HepG2 (cell line): ENCODE data around the gene ANLN. TPM values are rescaled to one million over a fixed set of nuclear protein-coding genes. Genes with fewer than 3 reads are reported as not detected.

Experiments used
- ATAC-seq: fragments of 200-7000 bp; cut with Tn5 transposase; 3 replicates; pipeline ENCODE4 v1.9.1; 2020; ENCODE audit warnings: mild to moderate bottlenecking, moderate library complexity
- BruUV-seq: library from RNA; stranded (reverse); fragments of 400-500 nt; replicated peaks from 2 replicates; lab custom pipeline; 2021; lab: Mats Ljungman, UMichigan
- CTCF ChIA-PET: fragments of 300-600 bp; formaldehyde crosslinking; extraction: SDS; loops from one replicate; lab custom pipeline; 2021; ENCODE audit warnings: low total read pairs, inconsistent platforms, low intra/inter-chr PET ratio; lab: Yijun Ruan, JAX
- POLR2A ChIA-PET: fragments of 350-600 bp; sonication (Branson Sonifier 250); formaldehyde crosslinking; loops from one replicate; lab custom pipeline; 2020; ENCODE audit warnings: antibody characterized with exemption, inconsistent platforms; lab: Yijun Ruan, JAX
- DNase-seq: peaks from one replicate; pipeline ENCODE4 v3.0.0-alpha.2; 2015; ENCODE audit warnings: low spot score
- FAIRE-seq: peaks from 3 replicates; lab custom pipeline; 2011; peaks lifted over from hg19 to GRCh38; lab: Jason Lieb, UNC
- H2AFZ ChIP-seq: one replicate; pipeline ENCODE4 v1.6.1; 2011; ENCODE audit warnings: low read length, inconsistent platforms
- H3K27ac ChIP-seq: fragments of 300-600 bp; 3 replicates; pipeline ENCODE4 v1.8.0; 2011; ENCODE audit warnings: mixed run types, mild to moderate bottlenecking, mixed read lengths, low read length, inconsistent platforms; ENCODE audit not compliant: insufficient read depth; ENCODE audit errors: extremely low read length
- H3K27me3 ChIP-seq, 2 experiments: fragments of 200-600 bp in 1 of 2; 2 replicates in 1 of 2; 3 replicates in 1 of 2; pipeline versions ENCODE4 v1.6.0 to v1.8.0; 2011; ENCODE audit warnings: low read length in 2 of 2, mild to moderate bottlenecking in 2 of 2, moderate library complexity in 2 of 2, inconsistent platforms in 1 of 2; ENCODE audit not compliant: insufficient read depth in 2 of 2, control insufficient read depth in 1 of 2
- H3K36me3 ChIP-seq, 2 experiments: fragments of 200-600 bp in 1 of 2; replicated peaks in 1 of 2; 2 replicates in 1 of 2; 3 replicates in 1 of 2; pipeline versions ENCODE4 v1.5.1 to v1.8.0; 2011; ENCODE audit warnings: low read length in 2 of 2, inconsistent platforms in 1 of 2; ENCODE audit not compliant: insufficient read depth in 2 of 2, control insufficient read depth in 1 of 2
- H3K4me1 ChIP-seq: 2 replicates; pipeline ENCODE4 v1.5.1; 2012; ENCODE audit warnings: low read length, inconsistent platforms; ENCODE audit not compliant: insufficient read depth
- H3K4me2 ChIP-seq: 2 replicates; pipeline ENCODE4 v1.6.0; 2011; ENCODE audit warnings: low read depth, low read length, inconsistent platforms
- H3K4me3 ChIP-seq, 3 experiments: fragments of 200-600 bp in 1 of 3; sonication (generic), shearing (Covaris generic) in 1 of 3; replicated peaks in 1 of 3; 2 replicates each; pipeline ENCODE4 v1.5.1; 2011 to 2016; ENCODE audit warnings: low read length in 3 of 3, inconsistent platforms in 2 of 3, low read depth in 2 of 3, mild to moderate bottlenecking in 2 of 3, control low read depth in 1 of 3, mixed read lengths in 1 of 3; ENCODE audit not compliant: insufficient read depth in 1 of 3
- H3K79me2 ChIP-seq: one replicate; pipeline ENCODE4 v1.6.1; 2011; ENCODE audit warnings: low read length, inconsistent platforms; ENCODE audit not compliant: insufficient read depth
- H3K9ac ChIP-seq: 2 replicates; pipeline ENCODE4 v1.6.0; 2011; ENCODE audit warnings: mild to moderate bottlenecking, low read depth, low read length, inconsistent platforms; ENCODE audit not compliant: insufficient read depth
- H3K9me3 ChIP-seq: 2 replicates; pipeline ENCODE4 v1.5.1; 2012; ENCODE audit warnings: mild to moderate bottlenecking, low read length
- H4K20me1 ChIP-seq: 2 replicates; pipeline ENCODE4 v1.6.0; 2011; ENCODE audit warnings: inconsistent platforms, mild to moderate bottlenecking, low read length, moderate library complexity; ENCODE audit not compliant: insufficient read depth
- CEBPB ChIP-seq: IDR thresholded peaks from 2 replicates; pipeline ENCODE4 v1.6.1; 2011; ENCODE audit warnings: low read depth, low read length, improper control_type of control experiment, borderline replicate concordance
- HES4 ChIP-seq: sonication (generic); formaldehyde crosslinking; IDR thresholded peaks from 2 replicates; pipeline ENCODE4 v1.9.0; 2021; ENCODE audit warnings: mild to moderate bottlenecking, missing genetic modification reagents, borderline replicate concordance
- KLF12 ChIP-seq: sonication (generic); formaldehyde crosslinking; IDR thresholded peaks from 2 replicates; pipeline ENCODE4 v1.4.0; 2020; ENCODE audit warnings: missing genetic modification reagents, borderline replicate concordance
- SMAD1 ChIP-seq: sonication (generic); formaldehyde crosslinking; IDR thresholded peaks from 2 replicates; pipeline ENCODE4 v1.4.0; 2020; ENCODE audit warnings: missing genetic modification reagents, low read depth, mild to moderate bottlenecking, borderline replicate concordance
- SP1 ChIP-seq, 2 experiments: fragments of 450-650 bp in 1 of 2; sonication (generic) in 1 of 2; formaldehyde crosslinking in 1 of 2; IDR thresholded peaks; 2 replicates each; pipeline versions ENCODE4 v1.4.0 to v1.6.1; 2016 to 2020; ENCODE audit warnings: missing genetic modification reagents in 1 of 2
- ZNF264 ChIP-seq: sonication (generic); formaldehyde crosslinking; IDR thresholded peaks from 2 replicates; pipeline ENCODE4 v1.4.0; 2020; ENCODE audit warnings: missing genetic modification reagents
- ZNF292 ChIP-seq: sonication (generic); formaldehyde crosslinking; IDR thresholded peaks from 2 replicates; pipeline ENCODE4 v1.8.1; 2022; ENCODE audit warnings: mild to moderate bottlenecking, low read depth, missing genetic modification reagents, borderline replicate concordance
- ZNF430 ChIP-seq: sonication (generic); formaldehyde crosslinking; IDR thresholded peaks from 2 replicates; pipeline ENCODE4 v1.9.0; 2021; ENCODE audit warnings: mild to moderate bottlenecking, missing genetic modification reagents
- ZNF460 ChIP-seq: sonication (generic); formaldehyde crosslinking; IDR thresholded peaks from 2 replicates; pipeline ENCODE4 v1.5.1; 2020; ENCODE audit warnings: missing genetic modification reagents, mild to moderate bottlenecking, borderline replicate concordance
- ZNF557 ChIP-seq: sonication (generic); formaldehyde crosslinking; IDR thresholded peaks from 2 replicates; pipeline ENCODE4 v1.4.0; 2020; ENCODE audit warnings: missing genetic modification reagents
- ZNF605 ChIP-seq: sonication (generic); formaldehyde crosslinking; IDR thresholded peaks from 2 replicates; pipeline ENCODE4 v1.8.0; 2022; ENCODE audit warnings: mild to moderate bottlenecking, missing genetic modification reagents
- WGBS: methylation state at CpG from one replicate; pipeline ENCODE4 v1.1.6; 2017; ENCODE audit warnings: low lambda C conversion rate; 5-methylcytosine and 5-hydroxymethylcytosine counted together
- in situ Hi-C: cut with HindIII; loops from 2 replicates; pipeline ENCODE4 v1.10.0; 2017; ENCODE audit warnings: low pct_unique_long_range_greater_than_20kb; ENCODE audit not compliant: extremely low pct_ligation_motif_present
- intact Hi-C: fragments of 100-400 bp; cut with micrococcal nuclease; formaldehyde crosslinking; loops from one replicate; pipeline ENCODE4 v1.10.0; 2022; ENCODE audit not compliant: unreplicated experiment
- polyA plus RNA-seq, 8 experiments: library from polyadenylated mRNA; depleted of rRNA in 3 of 8; stranded (reverse) in 7 of 8; unstranded in 1 of 8; fragments of >200 nt; fragmentation: Illumina TruSeq in 4 of 8; extraction: Trizol in 4 of 8; gene quantifications; 2 replicates each; pipeline versions ENCODE4 v1.2.1 to v1.2.3, GENCODE V29; 2011 to 2016; ENCODE audit warnings: low read depth in 4 of 8, missing spikeins in 1 of 8, mixed read lengths in 1 of 8; ENCODE audit not compliant: insufficient read depth in 1 of 8
- total RNA-seq, 5 experiments: library from RNA; depleted of rRNA; stranded (reverse); fragments of >200 nt; fragmentation: Illumina TruSeq; extraction: Trizol; gene quantifications; 2 replicates each; pipeline ENCODE4 v1.2.3, GENCODE V29; 2016; ENCODE audit warnings: low read depth in 1 of 5
- TF ChIP-seq, protein P1 (sequence below): sonication (generic); formaldehyde crosslinking; IDR thresholded peaks from 2 replicates; pipeline ENCODE4; 2020; ENCODE audit warnings: missing genetic modification reagents, mild to moderate bottlenecking, borderline replicate concordance

Gene ANLN
- total and polyA plus RNA-seq, 2 of the 13 experiments (the other 11 are each of a cell fraction or from before 2014, with no cell fraction given), result 20.0 to 72.0 TPM

DNA sequence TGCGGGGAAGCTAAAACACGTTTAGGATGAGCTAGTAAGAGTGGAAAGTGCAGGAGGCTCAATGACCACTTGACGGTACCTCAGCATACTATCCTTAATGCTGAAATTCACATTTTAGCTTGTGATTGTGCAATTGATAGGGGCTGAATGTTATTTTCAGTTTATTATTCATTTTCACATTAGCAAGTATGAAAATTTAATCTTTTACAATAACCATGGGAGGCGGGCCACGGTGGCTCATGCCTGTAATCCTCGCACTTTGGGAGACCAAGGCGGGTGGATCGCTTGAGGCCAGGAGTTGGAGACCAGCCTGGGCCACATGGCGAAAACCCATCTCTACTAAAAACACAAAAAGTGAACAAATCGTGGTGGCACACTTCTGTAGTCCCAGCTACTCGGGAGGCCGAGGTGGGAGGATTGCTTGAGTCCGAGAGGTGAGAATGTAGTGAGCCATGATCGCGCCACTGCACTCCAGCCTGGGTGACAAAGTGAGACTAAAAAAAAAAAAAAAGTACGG, 22.0 kb upstream of the ANLN start:
- Histone ChIP-seq H3K4me2 (peak overlapping the region; percentile 89), H4K20me1 (no peaks in the 10 kb centered on the region), H3K9ac (peak overlapping the region; percentile 80), H3K9me3 (no peaks in the 10 kb centered on the region)
- CTCF ChIA-PET, result no interaction called here
- TF ChIP-seq SP1 (IDR thresholded peaks at IDR 0.05) (no peak), SP1 (CRISPR knock-in tag; IDR thresholded peaks at IDR 0.05) (no peak), ZNF557 (CRISPR knock-in tag) (no peak), ZNF430 (CRISPR knock-in tag) (peak; percentile 26; the same call in 1 of the 2 replicates), ZNF264 (CRISPR knock-in tag) (0 out of 2 replicates have a peak, but pooled peaks have one; percentile 30), ZNF605 (CRISPR knock-in tag) (0 out of 2 replicates have a peak, but pooled peaks have one; percentile 10), CEBPB (peak; percentile 63), HES4 (CRISPR knock-in tag) (0 out of 2 replicates have a peak, but pooled peaks have one; percentile 5), ZNF460 (CRISPR knock-in tag) (0 out of 2 replicates have a peak, but pooled peaks have one; percentile 11), SMAD1 (CRISPR knock-in tag) (0 out of 2 replicates have a peak, but pooled peaks have one; percentile 7), ZNF292 (no peak), KLF12 (0 out of 2 replicates have a peak, but pooled peaks have one; percentile 6)
- TF ChIP-seq, protein P1, sequence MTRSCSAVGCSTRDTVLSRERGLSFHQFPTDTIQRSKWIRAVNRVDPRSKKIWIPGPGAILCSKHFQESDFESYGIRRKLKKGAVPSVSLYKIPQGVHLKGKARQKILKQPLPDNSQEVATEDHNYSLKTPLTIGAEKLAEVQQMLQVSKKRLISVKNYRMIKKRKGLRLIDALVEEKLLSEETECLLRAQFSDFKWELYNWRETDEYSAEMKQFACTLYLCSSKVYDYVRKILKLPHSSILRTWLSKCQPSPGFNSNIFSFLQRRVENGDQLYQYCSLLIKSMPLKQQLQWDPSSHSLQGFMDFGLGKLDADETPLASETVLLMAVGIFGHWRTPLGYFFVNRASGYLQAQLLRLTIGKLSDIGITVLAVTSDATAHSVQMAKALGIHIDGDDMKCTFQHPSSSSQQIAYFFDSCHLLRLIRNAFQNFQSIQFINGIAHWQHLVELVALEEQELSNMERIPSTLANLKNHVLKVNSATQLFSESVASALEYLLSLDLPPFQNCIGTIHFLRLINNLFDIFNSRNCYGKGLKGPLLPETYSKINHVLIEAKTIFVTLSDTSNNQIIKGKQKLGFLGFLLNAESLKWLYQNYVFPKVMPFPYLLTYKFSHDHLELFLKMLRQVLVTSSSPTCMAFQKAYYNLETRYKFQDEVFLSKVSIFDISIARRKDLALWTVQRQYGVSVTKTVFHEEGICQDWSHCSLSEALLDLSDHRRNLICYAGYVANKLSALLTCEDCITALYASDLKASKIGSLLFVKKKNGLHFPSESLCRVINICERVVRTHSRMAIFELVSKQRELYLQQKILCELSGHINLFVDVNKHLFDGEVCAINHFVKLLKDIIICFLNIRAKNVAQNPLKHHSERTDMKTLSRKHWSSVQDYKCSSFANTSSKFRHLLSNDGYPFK (CRISPR knock-in tag), result 0 out of 2 replicates have a peak, but pooled peaks have one; percentile 3
- TF ChIP-seq, all 625 proteins: peak for 9
- intact Hi-C loops (loop anchor here (1.0 kb wide), 1 partner anchor 22 kb away; the partner anchor contains the start of gene ANLN), in situ Hi-C loops (no loop called here)
- FAIRE-seq, result no peak
- peak overlapping the region; percentile 85 for H2AFZ ChIP-seq
- peak overlapping the region; percentile 41 for H3K27ac ChIP-seq
- H3K27me3 ChIP-seq, result no peaks in the 10 kb centered on the region; a peak in 1 of 5 replicates
- H3K4me1 ChIP-seq, result peaks cover 37% of the 10 kb centered on the region
- 51% methylated on average over 16 of the region's 16 CpGs for WGBS
- no peak for ATAC-seq
- peak overlapping the region; percentile 74 to 91 (median 81) for H3K4me3 ChIP-seq
- POLR2A ChIA-PET, result interaction anchor here (0.6 to 2.0 kb wide), 4 partner anchors 12 to 23 kb away, joined by 3 to 15 read pairs (median 4); partner anchors contain the start of gene ANLN
- H3K36me3 ChIP-seq, result no peaks in the 10 kb centered on the region
- DNase-seq, result no peak
- no peaks in the 10 kb centered on the region for H3K79me2 ChIP-seq
- BruUV-seq, result no TSS peak
